Chondrocyte (in vitro differentiated cells): Measurements from ENCODE around the gene DENND5B. TPM values are rescaled to one million over a fixed set of nuclear protein-coding genes. Genes with fewer than 3 reads are reported as not detected.

Experiments
- DNase-seq: peaks from one replicate; pipeline ENCODE4 v3.0.0; 2021; ENCODE audit warnings: mixed read lengths, low spot score
- H3K27ac Mint-ChIP-seq: one replicate; pipeline ENCODE4 v1.8.0; 2021; ENCODE audit warnings: mild to moderate bottlenecking, moderate library complexity, mixed read lengths; ENCODE audit not compliant: unreplicated experiment
- H3K27me3 Mint-ChIP-seq: 2 replicates; pipeline ENCODE4 v1.8.0; 2021; ENCODE audit warnings: low read depth, mixed read lengths
- H3K36me3 Mint-ChIP-seq: 2 replicates; pipeline ENCODE4 v1.8.0; 2021; ENCODE audit warnings: low read depth, mixed read lengths
- H3K4me1 Mint-ChIP-seq: 2 replicates; pipeline ENCODE4 v1.8.0; 2021; ENCODE audit warnings: low read depth, mild to moderate bottlenecking, mixed read lengths
- H3K4me3 Mint-ChIP-seq: one replicate; pipeline ENCODE4 v1.8.0; 2021; ENCODE audit warnings: mild to moderate bottlenecking, moderate library complexity, mixed read lengths; ENCODE audit not compliant: unreplicated experiment
- H3K9me3 Mint-ChIP-seq: 2 replicates; pipeline ENCODE4 v1.8.0; 2021; ENCODE audit warnings: low read depth, mixed read lengths
- CTCF ChIP-seq: fragments of 200-600 bp; sonication (generic); IDR thresholded peaks from 2 replicates; pipeline ENCODE4 v1.5.0; 2021; ENCODE audit warnings: antibody characterized with exemption, mild to moderate bottlenecking, moderate library complexity
- total RNA-seq: library from RNA; stranded (reverse); gene quantifications from 3 replicates; pipeline ENCODE4 v1.2.1, GENCODE V29; 2021

The DENND5B gene
- total RNA-seq, 1 donor from 2014 or later: 14.1 TPM

- Mint-ChIP-seq H3K9me3 (peaks cover 3% of the 10 kb centered on the region), H3K27ac (no peak overlapping the region), H3K36me3 (peaks cover 5% of the 10 kb centered on the region), H3K4me3 (no peak overlapping the region), H3K4me1 (no peaks in the 10 kb centered on the region), H3K27me3 (no peaks in the 10 kb centered on the region)
- no peak for DNase-seq
- no peak for TF ChIP-seq CTCF
These were observed 124.2 kb downstream of the DENND5B start for GRCh38 chr12:31466768-31467167.

- H3K4me3 Mint-ChIP-seq: no peak overlapping the region
- peaks cover 5% of the 10 kb centered on the region for H3K36me3 Mint-ChIP-seq
- no peak for DNase-seq
- H3K27ac Mint-ChIP-seq: no peak overlapping the region
- H3K4me1 Mint-ChIP-seq: no peaks in the 10 kb centered on the region
- H3K27me3 Mint-ChIP-seq: no peaks in the 10 kb centered on the region
- peaks cover 3% of the 10 kb centered on the region for H3K9me3 Mint-ChIP-seq
- TF ChIP-seq CTCF: no peak
These were observed 125.9 kb downstream of the DENND5B start for GRCh38 chr12:31465002-31465401.

GRCh38 chr12:31460024-31460423, 130.9 kb downstream of the DENND5B start:
- no peaks in the 10 kb centered on the region for H3K9me3 Mint-ChIP-seq
- H3K36me3 Mint-ChIP-seq: peaks cover 5% of the 10 kb centered on the region
- H3K4me3 Mint-ChIP-seq: no peak overlapping the region
- no peak overlapping the region for H3K27ac Mint-ChIP-seq
- no peaks in the 10 kb centered on the region for H3K27me3 Mint-ChIP-seq
- peaks cover 5% of the 10 kb centered on the region for H3K4me1 Mint-ChIP-seq
- no peak for DNase-seq
- no peak for TF ChIP-seq CTCF

- Mint-ChIP-seq H3K4me1 (peaks cover 5% of the 10 kb centered on the region), H3K27me3 (no peaks in the 10 kb centered on the region), H3K36me3 (peaks cover 3% of the 10 kb centered on the region), H3K4me3 (no peak overlapping the region), H3K27ac (no peak overlapping the region), H3K9me3 (no peaks in the 10 kb centered on the region)
- DNase-seq: no peak
- TF ChIP-seq CTCF: no peak
These were observed 134.4 kb downstream of the DENND5B start for GRCh38 chr12:31456562-31456961.

GRCh38 chr12:31444736-31445135, 146.2 kb downstream of the DENND5B start:
- DNase-seq: no peak
- no peaks in the 10 kb centered on the region for H3K27me3 Mint-ChIP-seq
- no peak for TF ChIP-seq CTCF
- H3K4me1 Mint-ChIP-seq: no peaks in the 10 kb centered on the region
- no peaks in the 10 kb centered on the region for H3K9me3 Mint-ChIP-seq
- H3K4me3 Mint-ChIP-seq: no peak overlapping the region
- H3K27ac Mint-ChIP-seq: no peak overlapping the region
- no peaks in the 10 kb centered on the region for H3K36me3 Mint-ChIP-seq
